Measurements from ENCODE around the gene LSM12.

DNA sequence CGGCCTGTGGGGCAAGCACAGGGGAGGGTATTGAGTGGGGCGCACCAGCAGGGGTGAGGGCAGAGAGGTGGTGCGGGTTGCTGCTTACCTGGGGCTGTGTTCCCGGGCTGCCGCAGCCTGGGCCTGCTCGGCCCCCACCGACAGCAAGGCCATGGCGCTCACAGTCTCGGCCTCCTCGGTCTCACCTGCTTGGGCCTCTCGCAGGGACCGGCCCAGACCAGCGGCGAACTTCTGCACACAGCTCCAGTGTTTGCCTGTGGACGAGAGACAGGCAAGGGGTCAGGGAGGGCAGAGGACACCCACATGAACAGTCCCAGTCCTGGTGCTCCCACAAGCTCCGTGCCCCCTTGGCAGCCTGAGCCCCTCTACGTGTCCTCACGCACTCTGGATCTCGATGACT is 11.9 kb upstream of the LSM12 start:
- TF ChIP-seq, protein P1, sequence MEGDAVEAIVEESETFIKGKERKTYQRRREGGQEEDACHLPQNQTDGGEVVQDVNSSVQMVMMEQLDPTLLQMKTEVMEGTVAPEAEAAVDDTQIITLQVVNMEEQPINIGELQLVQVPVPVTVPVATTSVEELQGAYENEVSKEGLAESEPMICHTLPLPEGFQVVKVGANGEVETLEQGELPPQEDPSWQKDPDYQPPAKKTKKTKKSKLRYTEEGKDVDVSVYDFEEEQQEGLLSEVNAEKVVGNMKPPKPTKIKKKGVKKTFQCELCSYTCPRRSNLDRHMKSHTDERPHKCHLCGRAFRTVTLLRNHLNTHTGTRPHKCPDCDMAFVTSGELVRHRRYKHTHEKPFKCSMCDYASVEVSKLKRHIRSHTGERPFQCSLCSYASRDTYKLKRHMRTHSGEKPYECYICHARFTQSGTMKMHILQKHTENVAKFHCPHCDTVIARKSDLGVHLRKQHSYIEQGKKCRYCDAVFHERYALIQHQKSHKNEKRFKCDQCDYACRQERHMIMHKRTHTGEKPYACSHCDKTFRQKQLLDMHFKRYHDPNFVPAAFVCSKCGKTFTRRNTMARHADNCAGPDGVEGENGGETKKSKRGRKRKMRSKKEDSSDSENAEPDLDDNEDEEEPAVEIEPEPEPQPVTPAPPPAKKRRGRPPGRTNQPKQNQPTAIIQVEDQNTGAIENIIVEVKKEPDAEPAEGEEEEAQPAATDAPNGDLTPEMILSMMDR (IDR thresholded peaks at IDR 0.05): no peak
- TF ChIP-seq EZH2phosphoT487 (IDR thresholded peaks at IDR 0.05) (no peak), EZH2 (IDR thresholded peaks at IDR 0.05) (no peak)

Measured in neural progenitor cell (in vitro differentiated cells).